ENCODE data around the gene PDE4B. TPM values are rescaled to one million over a fixed set of nuclear protein-coding genes. Genes with fewer than 3 reads are reported as not detected.

PDE4B gene
- total RNA-seq, 1 donor, result 2.3 TPM

- peak; percentile 87 for DNase-seq (ENCODE audit: low read depth)
- no peak for TF ChIP-seq CTCF (IDR thresholded peaks at IDR 0.05; ENCODE audit: insufficient read depth, low read length)
- no peak overlapping the region for H3K4me3 ChIP-seq (ENCODE audit: low read depth, low read length)
These were observed 502.1 kb downstream of the PDE4B start for GRCh38 chr1:66294707-66295370.

GRCh38 chr1:66295803-66296202, 503.1 kb downstream of the PDE4B start:
- H3K4me3 ChIP-seq (ENCODE audit: low read depth, low read length), result no peak overlapping the region
- DNase-seq (ENCODE audit: low read depth), result no peak
- TF ChIP-seq CTCF (IDR thresholded peaks at IDR 0.05; ENCODE audit: insufficient read depth, low read length), result no peak

GRCh38 chr1:66296370-66296769, 503.7 kb downstream of the PDE4B start:
- DNase-seq (ENCODE audit: low read depth), result no peak
- TF ChIP-seq CTCF (IDR thresholded peaks at IDR 0.05; ENCODE audit: insufficient read depth, low read length), result no peak
- no peak overlapping the region for H3K4me3 ChIP-seq (ENCODE audit: low read depth, low read length)

- H3K4me3 ChIP-seq (ENCODE audit: low read depth, low read length), result no peak overlapping the region
- DNase-seq (ENCODE audit: low read depth), result peak; percentile 35
- TF ChIP-seq CTCF (IDR thresholded peaks at IDR 0.05; ENCODE audit: insufficient read depth, low read length), result no peak
These were observed 504.3 kb downstream of the PDE4B start for GRCh38 chr1:66296951-66297350.

GRCh38 chr1:66298464-66298863, 505.8 kb downstream of the PDE4B start:
- no peak for TF ChIP-seq CTCF (IDR thresholded peaks at IDR 0.05; ENCODE audit: insufficient read depth, low read length)
- H3K4me3 ChIP-seq (ENCODE audit: low read depth, low read length), result no peak overlapping the region
- no peak for DNase-seq (ENCODE audit: low read depth)

GRCh38 chr1:66300280-66300971, 507.7 kb downstream of the PDE4B start:
- peak; percentile 51 for DNase-seq (ENCODE audit: low read depth)
- no peak overlapping the region for H3K4me3 ChIP-seq (ENCODE audit: low read depth, low read length)
- no peak for TF ChIP-seq CTCF (IDR thresholded peaks at IDR 0.05; ENCODE audit: insufficient read depth, low read length)
